GM21526 (cell line): ENCODE results near the gene ARG1.
A peak's percentile ranks its signal among the peaks of the same experiment; 100 is the strongest.

Experiments
- ATAC-seq: cut with Tn5 transposase; IDR thresholded peaks from one replicate; pipeline ENCODE4 v1.9.1; 2021; ENCODE audit warnings: moderate library complexity; ENCODE audit not compliant: unreplicated experiment, low FRiP score

ARG1 gene

GRCh38 chr6:131575834-131576478 lies 2.9 kb downstream of the ARG1 start:
- no peak for ATAC-seq

- no peak for ATAC-seq
Measured at GRCh38 chr6:131581523-131581922, 8.5 kb downstream of the ARG1 start.

- no peak for ATAC-seq
Measured at GRCh38 chr6:131586543-131586942, 13.5 kb downstream of the ARG1 start.

- no peak for ATAC-seq
Measured at GRCh38 chr6:131587909-131588308, 14.9 kb downstream of the ARG1 start.

GRCh38 chr6:131588643-131589042 lies 15.6 kb downstream of the ARG1 start:
- ATAC-seq: no peak

GRCh38 chr6:131592935-131593334 lies 19.9 kb downstream of the ARG1 start:
- no peak for ATAC-seq

- ATAC-seq: no peak
Measured at GRCh38 chr6:131594074-131594473, 21.0 kb downstream of the ARG1 start.

GRCh38 chr6:131597446-131597845 lies 24.4 kb downstream of the ARG1 start:
- no peak for ATAC-seq

GRCh38 chr6:131600716-131601115 lies 27.7 kb downstream of the ARG1 start:
- ATAC-seq: no peak

GRCh38 chr6:131602781-131603312 lies 29.8 kb downstream of the ARG1 start:
- no peak for ATAC-seq

- ATAC-seq: no peak
Measured at GRCh38 chr6:131613296-131613925, 40.4 kb downstream of the ARG1 start.

- no peak for ATAC-seq
Measured at GRCh38 chr6:131615275-131615674, 42.2 kb downstream of the ARG1 start.

- ATAC-seq: peak; percentile 99
Measured at GRCh38 chr6:131627724-131628682, 55.0 kb downstream of the ARG1 start, which contains the start of gene MED23. TSS of gene MED23 (minus strand) at chr6:131628242. CDS start at chr6:131628049, 193 bp downstream.

- no peak for ATAC-seq
Measured at GRCh38 chr6:131628726-131629125, 55.7 kb downstream of the ARG1 start.

GRCh38 chr6:131629651-131630050 lies 56.6 kb downstream of the ARG1 start:
- no peak for ATAC-seq

GRCh38 chr6:131631625-131632289 lies 58.7 kb downstream of the ARG1 start:
- no peak for ATAC-seq
